A673 (cell line): ENCODE measurements around the gene ADRM1. TPM values are rescaled to one million over a fixed set of nuclear protein-coding genes. Genes with fewer than 3 reads are reported as not detected.

Experiments
- BruUV-seq: library from RNA; stranded (reverse); fragments of 400-500 nt; replicated peaks from 2 replicates; lab custom pipeline; 2021; lab: Mats Ljungman, UMichigan
- CTCF ChIA-PET: fragments of 300-600 bp; sonication (Branson Sonifier 250); formaldehyde crosslinking; loops from one replicate; lab custom pipeline; 2022; ENCODE audit warnings: antibody characterized with exemption; lab: Charles Lee
- POLR2A ChIA-PET: fragments of 300-600 bp; sonication (Branson Sonifier 250); formaldehyde crosslinking; loops from one replicate; lab custom pipeline; 2022; ENCODE audit warnings: antibody characterized with exemption; ENCODE audit not compliant: low non-redundant PET; lab: Charles Lee
- DNase-seq: peaks from one replicate; pipeline ENCODE4 v3.0.0-alpha.2; 2015; ENCODE audit warnings: low spot score
- H3K27ac ChIP-seq: fragments of 200-600 bp; sonication (generic); 2 replicates; pipeline ENCODE4 v1.5.1; 2016; ENCODE audit warnings: mixed run types, low read depth, mild to moderate bottlenecking, mixed read lengths, antibody characterized with exemption, low read length; ENCODE audit not compliant: poor library complexity, severe bottlenecking
- H3K27me3 ChIP-seq: fragments of 200-600 bp; sonication (generic); replicated peaks from 2 replicates; pipeline ENCODE4 v1.6.1; 2017; ENCODE audit warnings: mixed run types, low read depth, mild to moderate bottlenecking, mixed read lengths, antibody characterized with exemption, low read length; ENCODE audit not compliant: insufficient read depth, poor library complexity
- H3K36me3 ChIP-seq: fragments of 200-600 bp; sonication (generic); 2 replicates; pipeline ENCODE4 v1.6.1; 2016; ENCODE audit warnings: mixed run types, mild to moderate bottlenecking, mixed read lengths, antibody characterized with exemption, low read length; ENCODE audit not compliant: insufficient read depth, poor library complexity, severe bottlenecking
- H3K4me1 ChIP-seq: fragments of 200-600 bp; sonication (generic); 2 replicates; pipeline ENCODE4 v1.6.1; 2017; ENCODE audit warnings: mixed run types, mild to moderate bottlenecking, mixed read lengths, antibody characterized with exemption, low read length; ENCODE audit not compliant: insufficient read depth, poor library complexity, severe bottlenecking
- H3K4me3 ChIP-seq: fragments of 200-600 bp; sonication (generic); 2 replicates; pipeline ENCODE4 v1.5.1; 2016; ENCODE audit warnings: low read depth, mixed run types, mild to moderate bottlenecking, mixed read lengths, low read length; ENCODE audit not compliant: poor library complexity, severe bottlenecking
- H3K9me3 ChIP-seq: fragments of 200-600 bp; sonication (generic); 2 replicates; pipeline ENCODE4 v1.6.1; 2016; ENCODE audit warnings: mixed run types, low read depth, mild to moderate bottlenecking, mixed read lengths, antibody characterized with exemption, low read length; ENCODE audit not compliant: poor library complexity, severe bottlenecking
- CTCF ChIP-seq: fragments of 300-800, 200-600 bp; sonication (generic); conservative IDR thresholded peaks from 2 replicates; pipeline ENCODE4 v1.5.1; 2017; ENCODE audit warnings: low read depth, mild to moderate bottlenecking, antibody characterized with exemption, low read length, moderate library complexity, mixed read lengths
- EZH2 ChIP-seq: fragments of 200-600 bp; sonication (generic); IDR thresholded peaks from 2 replicates; pipeline ENCODE4 v1.6.1; 2017; ENCODE audit warnings: borderline replicate concordance, low read depth, mild to moderate bottlenecking, mixed read lengths, antibody characterized with exemption, low read length; ENCODE audit not compliant: poor library complexity, severe bottlenecking
- intact Hi-C: fragments of 100-400 bp; cut with micrococcal nuclease; formaldehyde crosslinking; loops from one replicate; pipeline ENCODE4 v1.10.0; 2022; ENCODE audit not compliant: unreplicated experiment
- total RNA-seq: library from RNA; stranded (reverse); gene quantifications from 2 replicates; pipeline ENCODE4 v1.2.3, GENCODE V29; 2021

ADRM1 gene
- total RNA-seq, 1 experiment from 2014 or later: 252 TPM

- H3K36me3 ChIP-seq: no peaks in the 10 kb centered on the region
- H3K9me3 ChIP-seq: no peaks in the 10 kb centered on the region
- intact Hi-C loops: no loop called here
- no peak for TF ChIP-seq EZH2
- TF ChIP-seq CTCF: no peak
- CTCF ChIA-PET: no interaction called here
- POLR2A ChIA-PET: no interaction called here
- no peak for DNase-seq
- no peaks in the 10 kb centered on the region for H3K27me3 ChIP-seq
- no peak overlapping the region for H3K4me3 ChIP-seq
- BruUV-seq: no TSS peak
- no peak overlapping the region for H3K27ac ChIP-seq
- H3K4me1 ChIP-seq: no peaks in the 10 kb centered on the region
These were observed 32.1 kb downstream of the ADRM1 start for GRCh38 chr20:62334881-62335280.

GRCh38 chr20:62335532-62335931 is 32.7 kb downstream of the ADRM1 start:
- intact Hi-C loops: no loop called here
- no peaks in the 10 kb centered on the region for H3K9me3 ChIP-seq
- TF ChIP-seq EZH2: no peak
- TF ChIP-seq CTCF: no peak
- ChIA-PET CTCF (no interaction called here), POLR2A (no interaction called here)
- DNase-seq: no peak
- no peaks in the 10 kb centered on the region for H3K27me3 ChIP-seq
- H3K4me1 ChIP-seq: no peaks in the 10 kb centered on the region
- no peak overlapping the region for H3K27ac ChIP-seq
- BruUV-seq: no TSS peak
- no peaks in the 10 kb centered on the region for H3K36me3 ChIP-seq
- H3K4me3 ChIP-seq: no peak overlapping the region

GRCh38 chr20:62336329-62336728 is 33.5 kb downstream of the ADRM1 start:
- intact Hi-C loops: no loop called here
- no peaks in the 10 kb centered on the region for H3K36me3 ChIP-seq
- ChIA-PET CTCF (no interaction called here), POLR2A (no interaction called here)
- no peaks in the 10 kb centered on the region for H3K4me1 ChIP-seq
- TF ChIP-seq CTCF: no peak
- TF ChIP-seq EZH2: no peak
- H3K27me3 ChIP-seq: no peaks in the 10 kb centered on the region
- no peak overlapping the region for H3K27ac ChIP-seq
- BruUV-seq: no TSS peak
- no peak for DNase-seq
- H3K9me3 ChIP-seq: no peaks in the 10 kb centered on the region
- no peak overlapping the region for H3K4me3 ChIP-seq
